BLaER1 treated with 17β-estradiol and CSF1 and Interleukin-3, amounts not matched to agents 10 nM and 100 nM (cell line): ENCODE data around the gene PTGR3.

Source experiments
- H3K27ac ChIP-seq, 11 experiments: shearing (Covaris generic); formaldehyde crosslinking; 2 replicates each; pipeline ENCODE4 v1.8.1; 2022
- H3K27me3 ChIP-seq, 11 experiments: shearing (Covaris generic); formaldehyde crosslinking; 2 replicates each; pipeline ENCODE4 v1.8.1; 2022
- H3K36me3 ChIP-seq, 11 experiments: shearing (Covaris generic); formaldehyde crosslinking; 2 replicates each; pipeline ENCODE4 v1.8.1; 2022
- H3K4me1 ChIP-seq, 10 experiments: shearing (Covaris generic); formaldehyde crosslinking; 2 replicates each; pipeline ENCODE4 v1.8.1; 2022
- H3K4me2 ChIP-seq, 11 experiments: shearing (Covaris generic); formaldehyde crosslinking; 2 replicates each; pipeline ENCODE4 v1.8.1; 2022
- H3K4me3 ChIP-seq, 10 experiments: shearing (Covaris generic); formaldehyde crosslinking; 2 replicates each; pipeline ENCODE4 v1.8.1; 2022
- H3K9ac ChIP-seq, 11 experiments: shearing (Covaris generic); formaldehyde crosslinking; 2 replicates each; pipeline ENCODE4 v1.8.1; 2022
- H3K9me3 ChIP-seq, 11 experiments: shearing (Covaris generic); formaldehyde crosslinking; replicated peaks in 1 of 11; 2 replicates each; pipeline ENCODE4 v1.8.1; 2022
- H4K20me1 ChIP-seq, 11 experiments: shearing (Covaris generic); formaldehyde crosslinking; 2 replicates each; pipeline ENCODE4 v1.8.1; 2022
- Cebpa-rat ChIP-seq, 11 experiments: shearing (Covaris generic); IDR thresholded peaks; 2 replicates each; pipeline ENCODE4 v1.8.1; 2022

The PTGR3 gene

GRCh38 chr18:75249672-75250470 lies 40.9 kb upstream of the PTGR3 start:
- peaks cover 37 to 52% (median 43%) of the 10 kb centered on the region in 10 experiments for H3K4me1 ChIP-seq
- peak overlapping the region in 6 of 11 experiments; percentile 64 to 83 (median 76); a peak in 8 of 22 replicates for H3K27ac ChIP-seq
- no peaks in the 10 kb centered on the region for H3K27me3 ChIP-seq
- no peaks in the 10 kb centered on the region for H3K9me3 ChIP-seq
- H3K36me3 ChIP-seq = no peaks in the 10 kb centered on the region
- no peak overlapping the region for H3K9ac ChIP-seq
- H4K20me1 ChIP-seq = peaks cover 0 to 54% (median 6%) of the 10 kb centered on the region in 11 experiments; a peak in 10 of 22 replicates
- no peak overlapping the region for H3K4me3 ChIP-seq
- TF ChIP-seq Cebpa-rat (IDR thresholded peaks at IDR 0.05) = no peak
- H3K4me2 ChIP-seq = peak overlapping the region; percentile 74 to 96 (median 88); a peak in 19 of 22 replicates

- H3K4me3 ChIP-seq = peak overlapping the region in 6 of 10 experiments; percentile 11 to 46 (median 34); a peak in 5 of 20 replicates
- peak overlapping the region; percentile 74 to 96 (median 88) for H3K4me2 ChIP-seq
- peaks cover 37 to 52% (median 43%) of the 10 kb centered on the region in 10 experiments for H3K4me1 ChIP-seq
- no peaks in the 10 kb centered on the region for H3K36me3 ChIP-seq
- peaks cover 0 to 53% (median 7%) of the 10 kb centered on the region in 11 experiments; a peak in 10 of 22 replicates for H4K20me1 ChIP-seq
- no peak for TF ChIP-seq Cebpa-rat (IDR thresholded peaks at IDR 0.05)
- peak overlapping the region in 10 of 11 experiments; percentile 45 to 83 (median 76); a peak in 20 of 22 replicates for H3K27ac ChIP-seq
- no peaks in the 10 kb centered on the region for H3K27me3 ChIP-seq
- peak overlapping the region; percentile 0 to 76 (median 57); a peak in 19 of 22 replicates for H3K9ac ChIP-seq
- H3K9me3 ChIP-seq = no peaks in the 10 kb centered on the region
Observed at GRCh38 chr18:75249175-75249518, 40.2 kb upstream of the PTGR3 start.

GRCh38 chr18:75248426-75249174 lies 39.7 kb upstream of the PTGR3 start:
- H4K20me1 ChIP-seq = peaks cover 0 to 53% (median 7%) of the 10 kb centered on the region in 11 experiments; a peak in 10 of 22 replicates

DNA sequence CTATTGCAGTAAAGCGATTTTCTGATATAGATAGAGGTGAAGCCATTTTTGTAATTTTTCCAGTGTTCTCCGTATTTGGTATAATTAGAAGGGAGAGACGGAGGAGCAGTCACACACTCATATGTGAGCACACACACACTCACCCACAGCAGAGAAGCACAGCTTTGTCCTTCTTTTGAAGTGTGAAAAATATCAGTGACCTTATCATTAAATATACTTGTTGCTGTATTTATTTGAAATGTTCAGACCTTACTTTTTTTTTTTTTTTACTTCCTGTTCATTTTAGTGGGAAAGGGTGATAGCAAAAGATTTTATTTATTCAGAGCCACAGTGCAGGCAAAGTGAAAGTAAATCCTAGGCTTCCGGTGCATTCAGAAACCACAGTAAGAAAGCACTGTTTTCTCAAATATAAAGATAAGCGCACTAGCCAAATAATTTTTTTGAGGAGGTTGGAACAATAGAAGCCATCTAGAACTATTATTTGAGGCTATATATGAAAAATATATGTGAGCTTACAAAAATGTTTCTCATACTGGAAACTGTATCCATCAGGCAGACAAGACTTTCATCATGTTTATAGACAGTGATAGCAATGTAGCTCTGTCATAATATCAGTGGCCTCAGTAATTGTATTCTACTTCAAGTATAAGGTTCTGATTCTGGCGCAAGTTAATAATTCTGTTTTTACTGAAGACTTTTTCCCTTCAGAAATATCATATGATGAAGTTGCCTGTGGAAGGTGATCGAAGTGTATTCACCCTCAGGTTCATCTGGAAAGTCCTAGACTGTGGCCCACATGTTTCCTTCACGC lies 38.9 kb upstream of the PTGR3 start:
- no peak for TF ChIP-seq Cebpa-rat (IDR thresholded peaks at IDR 0.05)
- H3K4me1 ChIP-seq = peaks cover 29 to 42% (median 35%) of the 10 kb centered on the region in 10 experiments
- no peaks in the 10 kb centered on the region for H3K27me3 ChIP-seq
- peak overlapping the region; percentile 42 to 64 (median 52) for H3K4me3 ChIP-seq
- peak overlapping the region; percentile 74 to 96 (median 88) for H3K4me2 ChIP-seq
- H3K36me3 ChIP-seq = no peaks in the 10 kb centered on the region
- H3K9ac ChIP-seq = peak overlapping the region; percentile 49 to 76 (median 61); a peak in 21 of 22 replicates
- H4K20me1 ChIP-seq = peaks cover 0 to 51% (median 6%) of the 10 kb centered on the region in 11 experiments; a peak in 11 of 22 replicates
- peak overlapping the region; percentile 51 to 83 (median 76); a peak in 21 of 22 replicates for H3K27ac ChIP-seq
- no peaks in the 10 kb centered on the region for H3K9me3 ChIP-seq

More at GRCh38 chr18:75248426-75249174, 39.7 kb upstream of the PTGR3 start:
- peak overlapping the region; percentile 74 to 96 (median 88) for H3K4me2 ChIP-seq
- no peaks in the 10 kb centered on the region for H3K9me3 ChIP-seq
- no peaks in the 10 kb centered on the region for H3K36me3 ChIP-seq
- peak overlapping the region; percentile 51 to 83 (median 76); a peak in 21 of 22 replicates for H3K27ac ChIP-seq
- no peak for TF ChIP-seq Cebpa-rat (IDR thresholded peaks at IDR 0.05)
- peaks cover 32 to 47% (median 39%) of the 10 kb centered on the region in 10 experiments for H3K4me1 ChIP-seq
- H3K27me3 ChIP-seq = no peaks in the 10 kb centered on the region
- peak overlapping the region; percentile 42 to 64 (median 52); a peak in 16 of 20 replicates for H3K4me3 ChIP-seq
- H3K9ac ChIP-seq = peak overlapping the region; percentile 49 to 76 (median 61); a peak in 21 of 22 replicates

DNA sequence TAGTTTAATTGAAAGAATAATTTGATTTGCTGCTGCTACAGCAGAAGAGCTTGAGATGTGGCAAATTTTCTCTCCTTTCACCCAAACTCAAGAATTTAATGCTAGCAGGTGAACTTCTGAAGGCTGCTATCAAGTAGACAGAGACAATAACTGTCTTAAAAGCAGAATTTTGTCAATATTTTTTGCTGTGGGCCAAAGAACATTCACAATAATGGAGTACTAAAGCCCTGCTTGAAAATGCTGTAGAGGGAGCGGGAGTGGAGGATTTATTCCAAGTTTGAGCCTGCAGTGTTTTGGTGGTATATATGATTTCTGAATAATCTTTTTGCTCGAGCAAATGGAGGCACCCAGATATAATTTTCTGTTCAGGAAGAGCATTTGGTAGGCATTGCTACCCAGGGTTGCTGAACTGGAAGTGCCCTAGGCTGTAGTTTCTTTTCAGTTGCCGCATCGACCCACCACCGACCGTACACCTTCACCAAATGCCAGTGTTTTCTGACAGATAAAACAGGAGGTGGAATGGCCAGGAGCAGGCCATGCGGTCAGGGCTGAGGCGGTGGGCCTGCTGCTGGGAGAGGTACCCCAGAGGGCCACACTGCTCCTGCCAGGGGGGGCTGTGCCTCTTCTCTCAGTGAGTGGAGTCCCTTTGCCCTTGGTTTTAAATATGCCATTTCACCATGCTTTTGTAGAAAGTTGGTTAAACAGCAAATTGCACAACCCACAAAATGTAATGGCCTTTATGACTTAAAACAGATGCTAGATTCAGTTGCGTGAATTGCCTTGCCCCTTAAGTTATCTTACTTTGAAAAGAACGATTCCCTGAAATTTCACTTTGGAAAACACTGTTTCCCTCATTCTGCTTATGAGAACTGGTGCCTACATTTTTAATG lies 38.0 kb upstream of the PTGR3 start:
- H3K9me3 ChIP-seq = peaks cover 0 to 4% (median 0%) of the 10 kb centered on the region in 11 experiments; a peak in 1 of 22 replicates
- H3K27me3 ChIP-seq = no peaks in the 10 kb centered on the region
- H3K36me3 ChIP-seq = no peaks in the 10 kb centered on the region; a peak in 1 of 22 replicates
- peak overlapping the region; percentile 51 to 83 (median 76); a peak in 21 of 22 replicates for H3K27ac ChIP-seq
- peaks cover 29 to 42% (median 35%) of the 10 kb centered on the region in 10 experiments for H3K4me1 ChIP-seq
- H4K20me1 ChIP-seq = peaks cover 0 to 43% (median 6%) of the 10 kb centered on the region in 11 experiments; a peak in 11 of 22 replicates
- peak overlapping the region; percentile 42 to 64 (median 52) for H3K4me3 ChIP-seq
- peak overlapping the region; percentile 49 to 76 (median 61); a peak in 21 of 22 replicates for H3K9ac ChIP-seq
- no peak for TF ChIP-seq Cebpa-rat (IDR thresholded peaks at IDR 0.05)
- peak overlapping the region; percentile 74 to 96 (median 88) for H3K4me2 ChIP-seq

- H3K9ac ChIP-seq = no peak overlapping the region
- H3K9me3 ChIP-seq = peaks cover 6 to 23% (median 15%) of the 10 kb centered on the region in 11 experiments; a peak in 19 of 22 replicates
- H3K4me3 ChIP-seq = no peak overlapping the region
- H3K4me2 ChIP-seq = no peak overlapping the region
- H3K27me3 ChIP-seq = no peaks in the 10 kb centered on the region
- no peak for TF ChIP-seq Cebpa-rat (IDR thresholded peaks at IDR 0.05)
- peaks cover 25 to 32% (median 28%) of the 10 kb centered on the region in 10 experiments for H3K4me1 ChIP-seq
- H4K20me1 ChIP-seq = peaks cover 0 to 29% (median 0%) of the 10 kb centered on the region in 11 experiments; a peak in 6 of 22 replicates
- H3K27ac ChIP-seq = no peak overlapping the region
- H3K36me3 ChIP-seq = peaks cover 0 to 16% (median 10%) of the 10 kb centered on the region in 11 experiments; a peak in 8 of 22 replicates
Observed at GRCh38 chr18:75244351-75245313, 35.7 kb upstream of the PTGR3 start.
